Left cardiac atrium (tissue), 4 donors: ENCODE results near the gene FAM8A1. TPM values are rescaled to one million over a fixed set of nuclear protein-coding genes. Genes with fewer than 3 reads are reported as not detected.

Source experiments
- ATAC-seq, 2 donors: fragments of 200-7000 bp; cut with Tn5 transposase; one replicate each; pipeline ENCODE4 v1.9.1; 2020; ENCODE audit warnings: mild to moderate bottlenecking in 2 of 2, moderate library complexity in 2 of 2
- DNase-seq: peaks from one replicate; pipeline ENCODE4 v3.0.0-alpha.2; 2020
- intact Hi-C, 2 donors: fragments of 100-400 bp; cut with DNase I; formaldehyde crosslinking; loops; one replicate each; pipeline versions ENCODE4 v1.14.1 to v1.15.1; 2022 to 2023
- total RNA-seq, 2 donors: library from RNA; stranded (reverse); fragmentation: NEBNext Ultra II Directional; extraction: Animal tissue kit (Norgen Biotek cat#: 25700); gene quantifications; one replicate each; pipeline ENCODE4 v1.2.1, GENCODE V29; 2021
- donor health status: DM: no; HTN: yes; CAD: no.
- donor health status: DM: no; HTN: yes; CAD: no; lungs with severe emphysema.
- donor health status: DM: yes; HTN: yes; CAD: no.
- donor health status: Dilated cardiomyopathy.

Gene FAM8A1
- total RNA-seq, 2 donors from 2014 or later: 16.7 to 18.5 TPM

DNA sequence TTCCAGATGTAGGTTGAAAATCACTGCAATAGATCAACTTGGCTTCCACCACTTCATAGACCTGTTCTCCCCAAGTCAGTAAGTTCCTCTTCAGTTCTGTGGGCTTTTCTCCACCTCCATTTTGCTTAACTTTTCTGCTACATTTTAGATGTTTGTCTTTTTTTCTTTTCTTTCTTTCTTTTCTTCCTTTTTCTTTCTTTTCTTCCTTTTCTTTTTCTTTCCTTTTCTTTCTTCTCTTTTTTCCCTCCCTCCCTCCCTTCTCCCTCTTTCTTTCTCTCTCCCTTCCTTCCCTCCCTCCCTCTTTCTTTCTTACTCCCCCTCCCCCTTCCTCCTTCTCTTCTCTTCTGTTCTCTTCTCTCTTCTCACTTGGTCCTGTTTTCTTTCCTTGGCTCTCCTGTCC is 6.9 kb upstream of the FAM8A1 start:
- ATAC-seq (no peak), DNase-seq (no peak)
- intact Hi-C loops: no loop called here

DNA sequence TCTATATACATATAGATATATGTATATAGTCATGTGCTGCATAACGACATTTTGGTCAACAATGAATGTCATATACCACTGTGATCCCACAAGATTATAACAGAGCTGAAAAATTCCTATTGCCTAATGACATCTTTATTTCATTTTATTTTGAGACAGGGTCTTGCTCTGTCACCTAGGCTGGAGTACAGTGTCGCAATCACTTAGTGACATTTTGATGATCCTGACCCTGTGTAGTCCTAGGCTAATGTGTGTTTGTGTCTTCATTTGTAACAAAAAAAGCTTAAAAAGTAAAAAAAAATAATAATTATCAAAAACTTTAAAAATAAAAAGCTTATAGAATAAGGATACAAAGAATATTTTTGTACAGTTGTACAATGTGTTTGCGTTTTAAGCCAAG is 4.0 kb upstream of the FAM8A1 start:
- DNase-seq (no peak), ATAC-seq (no peak)
- intact Hi-C loops: no loop called here

DNA sequence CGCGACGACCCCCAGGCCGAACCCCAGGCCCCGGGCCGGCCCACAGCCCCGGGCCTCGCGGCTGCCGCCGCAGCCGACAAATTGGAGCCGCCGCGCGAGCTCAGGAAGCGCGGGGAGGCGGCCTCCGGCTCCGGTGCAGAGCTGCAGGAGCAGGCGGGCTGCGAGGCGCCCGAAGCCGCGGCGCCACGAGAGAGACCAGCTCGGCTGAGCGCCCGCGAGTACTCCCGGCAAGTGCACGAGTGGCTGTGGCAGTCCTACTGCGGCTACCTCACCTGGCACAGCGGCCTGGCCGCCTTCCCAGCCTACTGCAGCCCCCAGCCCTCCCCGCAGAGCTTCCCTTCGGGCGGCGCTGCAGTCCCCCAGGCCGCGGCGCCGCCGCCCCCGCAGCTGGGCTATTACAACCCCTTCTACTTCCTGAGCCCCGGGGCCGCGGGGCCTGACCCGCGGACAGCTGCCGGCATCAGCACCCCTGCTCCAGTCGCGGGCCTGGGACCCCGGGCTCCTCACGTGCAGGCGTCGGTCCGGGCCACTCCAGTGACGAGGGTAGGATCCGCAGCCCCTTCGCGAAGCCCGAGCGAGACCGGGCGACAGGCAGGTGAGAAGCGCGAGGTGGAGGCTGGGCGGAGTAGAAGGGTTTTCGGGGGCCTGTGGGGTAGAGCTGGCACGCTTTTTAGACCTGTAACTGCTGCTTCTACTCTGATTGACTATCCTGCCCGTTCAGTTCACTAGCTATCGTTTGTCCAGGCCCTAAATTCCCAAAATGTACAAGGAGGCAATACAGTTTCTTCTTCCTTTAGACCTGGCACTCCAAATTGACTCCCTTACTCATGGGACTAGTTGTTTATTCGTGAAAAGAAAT is 654 bp downstream of the FAM8A1 start:
- intact Hi-C loops: loop anchor here in 1 of 2 donors (5.0 kb wide), 1 partner anchor 107 kb away; the partner anchor contains the start of gene NUP153

DNA sequence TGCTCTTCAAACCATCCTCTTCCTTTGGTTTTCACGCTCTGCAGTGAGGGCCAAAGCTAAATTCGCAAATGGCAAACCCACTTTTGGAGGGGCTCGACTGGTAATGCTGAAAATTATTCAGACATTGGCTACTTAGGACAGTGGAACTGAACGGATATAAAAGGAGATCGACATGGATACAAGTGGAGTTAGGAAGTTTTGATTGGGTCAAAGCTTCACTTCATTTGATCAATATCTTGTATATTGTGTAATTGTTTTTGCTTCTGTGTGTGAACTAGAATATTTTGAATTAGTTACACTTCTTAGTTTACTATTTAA is 1.2 kb downstream of the FAM8A1 start:
- DNase-seq (no peak), ATAC-seq (no peak)
- intact Hi-C loops: loop anchor here in 1 of 2 donors (5.0 kb wide), 1 partner anchor 106 kb away; the partner anchor contains the start of gene NUP153

More for the DNA sequence above, 654 bp downstream of the FAM8A1 start:
- ATAC-seq (peak; percentile 68 to 78), DNase-seq (peak; percentile 62)

DNA sequence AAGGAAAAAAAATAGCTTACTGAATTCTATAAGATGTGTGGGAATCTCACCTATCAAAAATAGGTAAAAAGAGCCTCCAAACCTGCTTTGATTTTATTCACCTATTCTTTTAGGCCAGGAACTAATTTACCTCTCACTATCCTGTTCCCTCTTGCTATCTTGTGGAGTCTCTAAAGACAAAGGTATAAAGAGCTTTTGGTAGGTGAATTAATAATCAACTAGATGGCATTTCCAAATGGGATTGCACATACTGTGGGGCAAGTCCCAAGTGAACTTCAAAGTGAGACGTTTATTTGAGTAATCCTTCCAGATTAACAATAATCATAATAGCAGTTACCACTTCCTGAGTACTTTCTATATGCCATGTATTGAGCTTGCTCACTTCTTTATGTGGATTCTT is 2.8 kb downstream of the FAM8A1 start:
- intact Hi-C loops: loop anchor here in 1 of 2 donors (5.0 kb wide), 1 partner anchor 104 kb away; the partner anchor contains the start of gene NUP153
- DNase-seq (no peak), ATAC-seq (no peak)

DNA sequence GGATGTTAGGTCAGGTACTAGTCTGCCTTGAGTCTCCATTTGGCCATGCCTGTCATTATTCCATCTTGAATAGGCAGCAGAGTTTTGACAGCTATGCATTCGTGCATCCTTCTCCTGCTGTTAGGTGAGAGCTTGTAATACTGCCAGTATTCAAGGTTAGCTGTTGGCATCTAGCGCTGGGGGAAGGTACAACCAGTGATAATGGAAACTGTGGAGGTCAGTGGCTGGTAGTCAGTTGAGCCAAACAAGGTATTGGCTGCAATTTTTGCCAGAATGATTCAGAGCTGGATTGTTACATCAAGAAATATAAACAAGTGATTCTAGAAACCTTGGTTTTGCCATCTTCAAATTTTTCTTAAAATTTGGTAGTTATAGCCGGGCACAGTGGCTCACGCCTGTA is 6.5 kb downstream of the FAM8A1 start:
- DNase-seq: no peak
- intact Hi-C loops: no loop called here
- no peak for ATAC-seq

DNA sequence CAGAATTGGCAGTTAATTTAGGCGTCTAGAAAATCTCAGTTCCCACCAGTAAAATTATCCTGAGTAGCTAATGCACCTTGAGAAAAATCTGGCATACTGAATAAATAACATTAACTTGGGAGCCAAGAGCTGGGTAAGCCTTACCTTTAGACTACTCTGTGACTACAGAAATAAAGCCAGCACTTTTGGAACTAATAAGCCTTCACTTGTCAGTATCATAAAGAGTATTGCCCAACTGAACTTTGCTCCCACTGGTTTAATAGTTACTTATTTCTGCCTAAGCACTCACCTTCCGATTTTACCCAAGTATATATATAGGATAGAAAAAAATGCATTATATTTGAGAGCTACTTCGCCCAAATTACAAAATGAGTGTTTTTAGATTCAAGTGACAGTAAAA is 10.7 kb downstream of the FAM8A1 start:
- no peak for ATAC-seq
- DNase-seq: no peak
- intact Hi-C loops: no loop called here

DNA sequence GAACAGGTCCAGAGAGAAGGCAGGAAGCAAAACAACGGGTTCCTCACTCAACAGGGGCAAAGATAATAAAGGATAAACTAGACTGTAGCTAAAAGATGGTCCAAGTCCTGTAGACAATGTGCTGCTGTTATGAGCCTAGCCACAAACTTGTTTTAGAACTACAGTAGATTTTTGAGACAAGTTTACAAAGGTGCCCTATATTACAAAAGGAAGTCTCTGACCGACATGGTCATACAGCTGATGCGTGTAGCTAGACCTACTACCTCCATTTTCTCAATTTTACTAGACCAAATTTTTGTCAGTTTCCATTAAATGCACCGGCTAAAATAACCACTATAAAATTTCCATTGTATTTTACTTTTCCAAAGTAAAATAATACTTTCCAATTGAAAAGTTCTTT is 11.9 kb downstream of the FAM8A1 start:
- intact Hi-C loops: no loop called here
- ATAC-seq (no peak), DNase-seq (no peak)

DNA sequence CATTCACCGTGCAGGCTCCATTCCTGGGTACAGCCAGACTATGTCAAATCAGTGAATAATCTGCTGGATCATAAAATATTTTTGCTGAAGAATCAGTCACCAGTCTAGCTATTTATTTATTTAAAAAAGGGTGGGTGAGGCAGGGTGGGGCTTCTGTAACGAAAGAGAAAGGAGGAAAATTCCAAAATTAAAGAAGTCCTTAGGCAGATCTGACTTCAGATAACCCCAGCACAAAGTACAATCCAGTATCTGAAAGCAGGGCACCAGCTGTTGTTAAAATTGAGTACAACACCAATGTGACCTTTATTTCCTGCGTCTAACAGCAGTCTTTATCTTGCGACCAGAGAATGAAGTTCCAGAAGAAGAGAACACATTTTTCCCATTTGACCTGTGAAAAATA is 15.7 kb downstream of the FAM8A1 start:
- no peak for DNase-seq
- intact Hi-C loops: no loop called here
- no peak for ATAC-seq

DNA sequence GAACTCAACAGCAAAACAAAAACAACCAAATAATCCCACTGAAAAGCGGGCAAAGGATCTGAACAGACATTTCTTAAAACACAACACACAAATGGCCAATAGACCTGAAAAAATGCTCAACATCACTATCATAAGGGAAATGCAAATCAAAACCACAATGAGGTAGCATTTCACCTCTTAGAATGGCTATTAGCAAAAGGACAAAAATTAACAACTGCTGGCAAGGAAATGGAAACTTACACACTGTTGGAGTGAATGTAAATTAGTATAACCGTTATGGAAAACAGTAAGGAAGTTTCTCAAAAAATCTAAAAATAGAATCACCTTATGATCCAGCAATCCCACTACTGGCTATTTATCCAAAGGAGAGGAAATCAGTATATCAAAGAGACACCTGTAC is 20.9 kb downstream of the FAM8A1 start:
- intact Hi-C loops: no loop called here
- DNase-seq (no peak), ATAC-seq (no peak)

DNA sequence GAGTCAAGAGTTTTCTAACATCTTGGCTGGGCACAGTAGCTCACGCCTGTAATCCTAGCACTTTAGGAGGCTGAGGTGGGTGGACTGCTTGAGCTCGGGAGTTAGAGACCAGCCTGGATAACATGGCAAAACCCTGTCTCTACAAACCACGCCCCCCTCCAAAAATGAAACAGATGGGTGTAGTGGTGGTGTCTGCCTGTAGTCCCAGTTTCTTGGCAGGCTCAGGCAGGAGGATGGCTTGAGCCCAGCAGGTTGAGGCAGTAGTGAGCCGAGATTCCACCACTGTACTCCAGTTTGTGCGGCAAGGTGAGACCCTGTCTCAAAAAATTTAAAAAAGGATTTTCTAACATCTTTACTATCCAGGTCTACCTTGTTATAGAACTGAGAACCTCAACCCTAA is 22.0 kb downstream of the FAM8A1 start:
- DNase-seq: no peak
- intact Hi-C loops: no loop called here
- peak; percentile 23 to 35 for ATAC-seq

DNA sequence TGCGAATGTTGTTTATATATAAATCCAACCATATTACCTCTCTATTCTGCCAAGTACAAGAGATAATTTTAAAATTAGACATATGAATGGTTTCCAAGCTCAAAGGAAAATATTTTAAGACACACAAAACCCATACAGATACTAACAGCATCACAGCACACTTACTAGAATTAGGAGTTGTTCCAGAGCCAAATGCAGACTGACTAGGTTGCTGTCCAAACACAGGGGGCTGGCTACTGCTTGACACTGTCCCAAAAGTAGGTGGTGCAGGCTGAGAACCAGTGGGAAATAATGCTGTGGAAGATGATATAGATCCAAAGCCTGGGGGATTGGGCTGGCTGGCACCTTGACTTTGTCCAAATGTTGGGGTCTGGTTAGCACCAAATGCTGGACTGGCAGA is 24.3 kb downstream of the FAM8A1 start:
- intact Hi-C loops: no loop called here
- no peak for DNase-seq
- peak; percentile 54 to 63 for ATAC-seq

DNA sequence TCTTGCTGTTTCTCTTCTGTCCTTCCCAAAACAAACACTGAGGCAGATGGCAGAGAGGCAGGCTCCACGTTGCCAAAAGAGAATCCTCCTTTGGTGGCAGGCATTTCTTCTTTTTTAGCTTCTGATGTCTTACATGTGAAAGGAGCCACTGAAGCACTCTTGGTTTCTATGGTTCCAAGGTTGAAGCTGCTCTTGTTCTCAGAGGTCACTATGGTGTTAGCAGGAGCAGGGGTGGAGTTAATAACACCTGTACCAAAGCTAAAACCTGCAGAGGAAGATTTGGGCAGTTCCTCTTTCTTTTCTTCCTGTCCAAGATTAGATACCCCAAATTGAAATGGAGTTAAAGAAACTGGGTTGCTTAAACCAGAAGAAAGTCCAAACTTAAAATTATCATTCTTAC is 28.8 kb downstream of the FAM8A1 start:
- DNase-seq: no peak
- no peak for ATAC-seq
- intact Hi-C loops: no loop called here

DNA sequence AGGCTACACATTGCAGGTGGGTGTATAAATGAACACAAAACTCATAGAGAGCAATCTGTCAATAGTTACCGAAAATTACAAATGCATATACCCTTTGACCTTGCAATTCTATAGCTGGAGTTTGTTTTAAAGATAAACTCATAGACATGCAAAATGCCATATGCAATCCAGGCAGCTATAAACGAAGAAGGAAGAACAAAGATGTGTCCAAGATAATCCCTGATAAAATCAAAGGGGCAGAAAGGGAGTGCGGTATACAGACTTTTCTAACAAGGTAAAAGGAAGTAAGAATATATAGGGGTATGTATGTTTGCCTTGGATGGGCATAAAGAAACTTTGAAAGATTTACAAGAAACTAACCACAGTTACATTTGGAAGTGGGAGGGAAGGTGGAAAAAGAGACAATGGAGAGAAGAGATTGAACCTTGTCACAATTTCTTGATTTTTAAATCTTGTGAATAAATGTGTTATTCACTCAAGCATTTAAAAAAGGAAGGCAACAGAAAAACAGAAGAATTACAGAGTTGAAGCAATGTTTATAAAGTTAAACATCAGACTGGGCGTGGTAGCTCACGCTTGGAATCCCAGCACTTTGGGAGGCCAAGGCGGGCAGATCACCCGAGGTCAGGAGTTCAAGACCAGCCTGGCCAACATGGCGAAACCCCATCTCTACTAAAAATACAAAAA is 29.9 kb downstream of the FAM8A1 start:
- ATAC-seq: no peak
- intact Hi-C loops: no loop called here
- DNase-seq: no peak

DNA sequence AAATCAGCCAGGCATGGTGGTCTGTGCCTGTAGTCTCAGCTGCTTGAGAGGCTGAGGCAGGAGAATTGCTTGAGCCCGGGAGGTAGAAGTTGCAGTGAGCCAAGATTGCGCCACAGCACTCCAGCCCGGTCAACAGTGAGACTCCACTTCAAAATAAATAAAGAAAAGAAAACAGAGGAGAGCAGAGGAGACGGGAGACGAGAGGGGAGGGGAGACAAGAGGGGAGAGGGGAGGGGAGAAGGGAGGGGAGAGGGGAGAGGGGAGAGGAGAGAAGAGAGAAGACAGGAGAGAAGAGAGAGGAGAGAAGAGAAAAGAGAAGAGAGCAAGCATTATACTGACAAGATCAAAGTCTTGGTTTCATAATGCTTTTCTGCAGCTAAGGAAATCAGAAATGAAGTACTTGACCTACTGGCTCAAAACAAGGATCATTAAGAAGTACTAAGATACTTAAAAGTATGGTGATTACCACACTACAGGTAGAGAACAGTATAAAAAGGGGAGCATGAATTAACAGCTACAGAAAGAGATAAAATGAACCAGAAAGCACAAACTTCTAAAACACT is 30.5 kb downstream of the FAM8A1 start:
- ATAC-seq (no peak), DNase-seq (no peak)
- intact Hi-C loops: no loop called here

DNA sequence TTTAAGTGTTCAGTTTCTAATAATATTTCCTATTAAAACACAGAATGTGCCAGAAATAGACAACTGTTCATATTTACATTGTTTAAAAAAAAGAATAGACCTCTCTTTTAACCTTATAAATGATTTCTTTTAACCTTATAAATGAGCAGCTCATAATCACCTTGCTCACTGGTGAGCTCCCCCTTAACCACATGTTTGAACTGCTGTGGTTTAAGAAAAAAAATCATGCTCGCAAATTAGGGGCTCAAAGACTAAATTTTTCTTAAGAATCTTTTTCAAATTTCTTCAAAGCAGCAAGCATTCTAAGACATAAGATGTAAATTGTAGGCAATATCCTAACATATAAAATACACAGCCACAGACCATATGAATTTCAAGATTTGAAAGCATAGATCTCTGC is 32.8 kb downstream of the FAM8A1 start:
- DNase-seq (no peak), ATAC-seq (no peak)
- intact Hi-C loops: no loop called here

DNA sequence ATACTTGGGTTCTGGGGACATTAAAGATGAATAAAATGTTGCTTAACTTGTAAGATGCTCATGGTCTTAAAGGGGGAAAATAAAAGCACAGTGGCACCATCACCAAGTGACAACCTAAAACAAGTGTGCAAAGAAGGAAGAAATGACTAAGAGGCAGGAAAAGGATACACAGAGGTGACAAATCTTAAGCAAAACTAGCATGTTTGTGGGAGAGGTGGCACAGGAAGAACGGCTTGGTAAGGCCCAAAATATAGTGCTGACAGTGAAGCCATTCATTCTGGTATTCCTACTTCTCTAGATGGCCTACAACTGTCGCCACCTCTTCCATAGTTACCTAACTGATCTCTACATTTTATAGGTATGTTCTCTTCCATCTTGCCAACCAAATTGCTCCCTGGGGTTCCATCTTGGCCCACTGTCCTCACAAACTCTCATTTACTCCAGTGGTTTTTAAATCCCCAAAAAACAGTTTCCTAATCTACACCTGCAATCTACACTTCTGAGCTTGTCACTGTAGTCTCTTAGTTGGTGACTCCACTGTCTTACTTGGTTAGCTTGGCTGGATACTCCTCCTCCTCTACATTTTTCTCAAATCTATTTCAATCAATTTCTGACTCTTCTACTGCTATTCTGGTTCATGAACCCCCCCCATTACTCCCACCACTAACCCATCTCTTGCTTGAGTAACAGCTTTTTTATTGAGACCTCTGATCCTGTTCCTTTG is 33.5 kb downstream of the FAM8A1 start:
- DNase-seq: no peak
- intact Hi-C loops: no loop called here
- ATAC-seq: no peak

DNA sequence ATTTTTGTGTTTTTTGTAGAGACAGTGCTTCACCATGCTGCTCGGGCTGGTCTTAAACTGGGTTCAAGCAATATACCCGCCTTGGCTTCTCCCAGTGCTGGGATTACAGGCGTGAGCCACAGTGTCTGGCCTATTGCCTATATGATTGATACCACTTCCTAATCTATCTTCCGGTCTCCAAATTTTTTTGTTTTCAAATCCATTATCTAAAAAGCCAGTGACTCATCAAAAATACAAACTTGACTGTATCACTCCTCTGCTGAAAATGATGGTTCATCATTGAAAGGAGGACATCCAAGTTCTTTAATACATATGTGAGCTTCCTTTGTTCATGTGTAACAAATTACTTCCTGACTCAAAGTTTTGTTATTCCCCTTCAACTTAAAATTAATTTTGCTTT is 35.5 kb downstream of the FAM8A1 start:
- intact Hi-C loops: no loop called here
- ATAC-seq (no peak), DNase-seq (no peak)

DNA sequence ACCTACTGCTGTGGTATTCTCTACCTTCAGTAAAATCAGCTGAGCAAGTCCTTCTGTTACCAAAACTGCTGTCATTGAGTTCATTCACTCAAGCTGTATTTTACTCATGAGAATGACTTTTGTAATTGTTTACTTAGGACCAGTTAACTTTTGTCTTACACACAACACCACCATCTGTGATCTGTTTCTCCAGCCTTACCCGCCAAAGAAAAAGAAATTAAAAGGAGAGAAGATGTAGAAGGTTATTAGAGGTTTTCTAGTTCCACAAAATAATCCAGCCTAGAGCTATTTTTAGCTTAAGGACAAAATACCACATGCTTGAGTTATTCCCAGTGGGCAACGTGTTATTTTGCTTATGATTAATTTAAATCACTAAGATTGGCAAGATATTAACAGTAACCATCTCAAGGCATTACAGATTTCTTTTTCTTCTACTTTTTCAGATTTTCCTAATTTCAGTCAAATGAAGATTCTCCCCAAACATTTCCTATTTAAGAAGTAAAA is 38.2 kb downstream of the FAM8A1 start:
- intact Hi-C loops: no loop called here
- ATAC-seq (no peak), DNase-seq (no peak)

DNA sequence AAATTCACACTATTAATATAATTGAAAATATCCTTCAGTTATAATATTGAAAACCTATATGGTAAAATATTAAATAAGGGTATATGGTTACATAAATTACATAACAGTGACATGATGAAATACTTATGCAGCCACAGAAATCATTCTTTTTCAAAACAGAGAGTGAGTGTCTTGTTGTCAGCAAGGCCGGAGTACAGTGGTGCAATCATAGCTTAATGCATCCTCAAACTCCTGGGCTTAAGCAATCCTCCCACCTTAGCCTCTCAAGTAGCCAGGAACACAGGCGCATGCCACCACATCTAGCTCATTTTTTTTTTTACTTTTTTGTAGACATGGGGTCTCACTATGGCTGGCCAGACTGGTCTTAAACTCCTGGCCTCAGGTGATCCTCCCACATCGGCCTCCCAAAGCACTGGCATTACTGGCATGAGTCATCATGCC is 40.4 kb downstream of the FAM8A1 start:
- DNase-seq: no peak
- intact Hi-C loops: no loop called here
- ATAC-seq: no peak
